GM10847 (cell line): ENCODE measurements around the gene BCAS4.

Source experiments
- POLR2A ChIP-seq: IDR thresholded peaks from 2 replicates; pipeline ENCODE4 v1.6.1; 2011; ENCODE audit not compliant: insufficient read length; ENCODE audit errors: extremely low read depth

BCAS4 gene

DNA sequence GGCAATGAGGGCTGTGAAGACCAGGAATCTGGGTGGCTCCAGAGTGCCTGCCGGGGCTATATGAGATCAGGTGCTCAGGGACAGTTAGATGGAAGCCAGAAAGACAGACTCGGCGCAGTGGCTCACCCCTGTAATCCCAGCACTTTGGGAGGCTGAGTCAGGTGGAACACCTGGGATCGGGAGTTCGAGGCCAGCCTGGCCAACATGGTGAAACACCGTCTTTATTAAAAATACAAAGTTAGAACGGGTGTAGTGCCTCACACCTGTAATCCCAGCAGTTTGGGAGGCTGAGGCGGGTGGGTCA is 43.4 kb downstream of the BCAS4 start:
- TF ChIP-seq POLR2A = no peak

DNA sequence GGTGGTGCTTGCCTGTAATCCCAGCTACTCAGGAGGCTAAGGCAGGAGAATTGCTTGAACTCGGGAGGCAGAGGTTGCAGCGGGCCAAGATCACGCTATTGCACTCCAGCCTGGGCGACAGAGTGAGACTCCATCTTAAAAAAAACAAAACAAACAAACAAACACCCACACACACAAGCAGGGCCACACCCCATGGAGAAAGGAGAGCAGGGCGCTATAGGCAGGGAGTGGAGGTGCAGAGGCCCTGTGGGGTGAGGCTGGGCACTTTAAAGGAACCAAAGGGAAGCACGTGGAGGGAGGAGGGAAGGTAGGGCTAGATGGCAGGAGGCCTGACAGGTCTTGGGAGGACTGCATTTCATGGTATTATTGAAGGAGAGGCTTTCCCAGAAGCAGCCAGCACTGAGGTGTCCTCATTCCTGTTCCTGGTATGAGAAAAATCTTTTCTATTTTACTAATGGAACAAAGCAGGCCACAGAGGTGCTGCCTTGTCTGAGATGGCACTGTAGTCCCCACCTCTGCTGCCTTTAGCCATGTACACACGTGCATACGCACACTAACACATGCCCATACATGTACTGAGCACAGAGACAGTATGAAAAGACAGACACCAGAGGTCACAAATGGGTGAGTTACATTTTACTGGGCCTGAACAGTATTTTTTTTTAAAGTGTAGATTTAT is 44.0 kb downstream of the BCAS4 start:
- no peak for TF ChIP-seq POLR2A

- TF ChIP-seq POLR2A = no peak
Measured at GRCh38 chr20:50842821-50843220, 48.0 kb downstream of the BCAS4 start.

GRCh38 chr20:50843331-50844276 is 48.7 kb downstream of the BCAS4 start:
- TF ChIP-seq POLR2A = no peak

DNA sequence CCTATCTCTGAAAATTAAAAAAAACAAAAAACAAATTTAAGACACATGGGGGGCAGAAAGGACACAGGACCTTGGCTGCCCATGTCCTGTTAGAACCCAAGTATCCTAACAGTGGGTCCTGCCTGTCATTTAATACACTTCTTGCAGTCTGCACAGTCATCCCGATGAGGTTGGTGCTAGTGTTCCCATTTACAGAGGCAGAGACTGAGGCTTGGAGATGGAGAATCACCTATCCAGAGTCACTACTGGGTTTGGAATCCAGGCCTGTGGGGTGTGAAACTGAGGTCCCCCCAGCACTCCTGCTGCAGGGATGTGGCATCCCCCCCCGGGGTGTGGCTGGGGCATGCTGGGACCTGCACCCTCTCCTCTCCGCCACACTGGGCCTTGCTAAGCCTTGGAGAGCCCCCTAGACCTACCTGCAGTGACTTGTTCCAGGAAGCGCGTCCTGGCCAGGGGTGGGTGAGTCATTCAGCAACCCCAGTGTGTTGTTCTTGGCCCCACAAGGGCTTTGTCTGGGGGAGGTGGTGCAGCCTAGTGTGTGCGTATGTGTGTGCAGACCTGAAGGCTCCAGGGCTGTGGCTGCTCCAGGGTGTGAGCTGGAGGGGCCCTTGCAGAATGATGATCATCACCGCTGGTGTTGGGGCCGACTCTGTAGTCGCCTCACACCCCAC is 49.7 kb downstream of the BCAS4 start:
- no peak for TF ChIP-seq POLR2A

DNA sequence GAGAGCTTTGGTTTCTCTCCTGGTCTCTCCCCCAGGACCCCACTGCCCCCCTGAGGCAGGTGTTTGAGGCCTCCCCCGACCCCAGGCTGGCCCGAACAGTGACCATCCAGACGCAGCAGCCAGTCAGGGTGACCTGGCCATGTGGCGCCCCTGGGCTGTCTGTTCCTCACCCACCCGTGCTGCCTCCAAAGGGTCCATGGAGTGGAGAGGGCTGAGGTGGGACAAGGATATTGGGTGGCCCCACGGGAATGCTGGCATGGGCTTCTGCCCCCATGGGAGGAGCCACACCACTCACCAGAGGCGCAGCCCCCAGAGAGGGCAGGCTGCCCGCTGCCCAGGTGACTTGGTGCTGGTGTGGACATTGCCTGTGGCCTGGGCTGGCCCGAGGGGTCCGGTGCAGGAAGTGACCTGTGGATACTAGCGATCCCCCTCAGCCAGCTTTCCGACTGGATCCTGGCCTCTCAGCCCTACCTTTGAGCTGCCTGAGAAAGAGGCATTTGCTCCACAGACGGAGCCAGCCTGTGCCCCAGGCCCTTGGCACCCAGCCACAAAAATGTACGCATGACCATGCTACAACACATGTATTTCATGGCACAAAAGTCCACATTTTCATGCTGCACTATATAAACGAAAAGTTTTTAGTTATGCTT is 50.8 kb downstream of the BCAS4 start:
- no peak for TF ChIP-seq POLR2A

DNA sequence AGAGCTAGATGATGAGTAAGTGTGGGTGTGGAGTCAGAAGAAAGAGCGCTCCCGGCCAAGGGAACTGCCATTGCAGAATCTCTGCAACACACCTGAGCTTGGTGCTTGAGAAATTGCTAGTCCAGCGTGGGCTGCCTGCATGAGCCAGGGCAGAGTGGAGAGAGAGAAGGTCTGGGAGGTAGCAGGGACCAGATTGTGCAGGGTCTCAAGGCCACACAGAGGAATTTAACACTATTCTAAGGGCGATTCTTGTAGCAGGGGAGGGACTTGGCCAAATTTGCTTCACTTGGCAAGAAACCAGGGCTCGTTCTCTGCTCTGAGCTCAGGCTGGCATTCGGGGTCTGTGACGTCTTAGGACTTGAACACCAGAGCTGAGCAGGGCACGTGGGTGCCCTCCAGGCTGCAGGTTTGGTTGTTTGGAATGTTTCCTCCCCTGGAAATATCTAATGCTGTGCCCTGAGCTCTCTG is 53.5 kb downstream of the BCAS4 start:
- TF ChIP-seq POLR2A = no peak

DNA sequence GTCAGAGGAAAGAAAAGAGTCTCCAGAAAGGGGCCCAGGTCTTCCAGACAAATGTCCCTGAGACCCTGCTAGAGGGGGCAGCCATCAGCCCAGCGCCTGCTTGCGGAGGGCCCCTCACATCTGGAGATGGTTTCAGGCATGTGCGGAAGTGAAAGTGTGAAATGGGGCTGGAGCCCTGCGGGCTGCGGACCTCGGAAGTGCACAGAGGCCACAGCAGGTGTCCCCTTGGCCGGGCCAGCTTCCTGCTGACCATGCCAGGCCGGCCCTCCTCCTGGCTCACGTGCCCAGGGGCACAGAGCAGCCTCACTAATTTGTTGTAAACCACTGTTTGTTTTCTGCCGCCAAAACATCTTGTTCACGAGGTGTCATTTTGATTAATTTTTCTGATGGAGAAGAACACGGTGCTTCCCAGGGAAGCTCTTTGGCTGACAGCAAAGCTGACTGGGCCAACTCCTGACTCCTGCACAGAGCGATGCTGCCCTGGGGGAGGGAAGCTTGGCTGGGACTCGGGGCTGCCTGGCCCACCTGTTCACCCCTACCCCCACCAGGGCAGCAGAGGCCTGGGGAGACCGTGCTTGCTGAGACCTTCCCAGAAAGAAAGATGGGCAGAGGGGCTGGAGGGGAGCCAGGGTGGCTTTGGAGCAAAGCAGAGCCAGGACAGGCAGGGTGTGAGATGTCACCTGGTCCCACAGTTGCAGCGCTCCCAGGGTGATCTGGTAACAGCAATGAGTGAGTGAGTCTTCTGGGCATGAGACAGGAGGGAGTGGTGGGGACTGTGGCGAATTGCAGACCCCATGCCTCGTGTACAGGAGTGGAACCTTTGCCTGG is 54.2 kb downstream of the BCAS4 start:
- TF ChIP-seq POLR2A = no peak

DNA sequence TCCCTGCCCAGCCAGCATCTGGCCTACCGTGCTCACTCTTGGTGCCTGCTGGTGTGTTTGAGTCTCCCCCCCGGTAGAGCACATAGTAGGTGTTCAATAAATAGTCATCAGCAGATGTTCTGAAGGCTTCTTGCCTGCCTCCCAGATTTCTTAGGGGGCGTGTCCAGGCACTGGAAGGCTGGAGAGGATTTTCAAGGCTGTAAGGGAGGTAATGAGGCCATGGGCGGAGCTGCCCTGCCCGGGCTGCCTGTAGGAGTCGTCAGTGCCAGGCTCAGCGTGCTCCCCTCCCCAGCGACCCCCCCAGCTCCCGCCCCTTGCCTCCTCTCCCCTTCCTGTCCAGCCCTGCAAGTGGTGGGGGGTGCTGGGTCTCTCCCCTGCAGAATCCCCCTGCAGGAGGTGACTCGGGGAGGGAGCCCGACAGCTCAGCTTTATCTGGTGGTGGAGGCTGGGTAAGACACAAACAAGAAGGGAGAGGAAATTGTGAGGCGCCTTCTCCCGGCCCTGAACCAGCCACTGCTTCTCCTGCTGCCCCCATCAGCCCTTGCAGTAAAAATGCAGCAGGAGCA is 55.9 kb downstream of the BCAS4 start:
- TF ChIP-seq POLR2A = no peak

GRCh38 chr20:50852085-50852484 is 57.2 kb downstream of the BCAS4 start:
- TF ChIP-seq POLR2A = no peak

- TF ChIP-seq POLR2A = no peak
Measured at GRCh38 chr20:50854506-50855249, 59.8 kb downstream of the BCAS4 start.

GRCh38 chr20:50855498-50856474 is 60.9 kb downstream of the BCAS4 start:
- TF ChIP-seq POLR2A = no peak
